Astrocyte of the cerebellum (primary cell): ENCODE results near the gene AMOT.

Experiments used
- DNase-seq: peaks from one replicate; pipeline ENCODE4 v3.0.0-alpha.2; 2011; ENCODE audit warnings: low read depth
- H3K4me3 ChIP-seq: 2 replicates; pipeline ENCODE4 v1.5.1; 2011; ENCODE audit warnings: mild to moderate bottlenecking, low read depth, low read length, moderate library complexity
- CTCF ChIP-seq: IDR thresholded peaks from 2 replicates; pipeline ENCODE4 v1.5.1; 2012; ENCODE audit warnings: low read length, low read depth, moderate library complexity, mild to moderate bottlenecking; ENCODE audit errors: missing control alignments
- in situ Hi-C: cut with HindIII; loops from 2 replicates; pipeline ENCODE4 v1.10.0; 2017; ENCODE audit warnings: low sequenced_read_pairs

AMOT gene

GRCh38 chrX:112812741-112813140 lies 27.9 kb downstream of the AMOT start:
- DNase-seq, result no peak
- no peak for TF ChIP-seq CTCF
- H3K4me3 ChIP-seq, result no peak overlapping the region
- in situ Hi-C loops, result loop anchor here (5.0 kb wide), 1 partner anchor 40 kb away; no protein-coding TSS in a partner anchor

- H3K4me3 ChIP-seq, result no peak overlapping the region
- no peak for DNase-seq
- no peak for TF ChIP-seq CTCF
- in situ Hi-C loops, result no loop called here
Observed at GRCh38 chrX:112808651-112809195, 31.9 kb downstream of the AMOT start.

- in situ Hi-C loops, result no loop called here
Observed at GRCh38 chrX:112808007-112808406, 32.6 kb downstream of the AMOT start.

GRCh38 chrX:112803060-112803459 lies 37.6 kb downstream of the AMOT start:
- no peak for TF ChIP-seq CTCF
- no peak for DNase-seq
- in situ Hi-C loops, result no loop called here
- no peak overlapping the region for H3K4me3 ChIP-seq

More at GRCh38 chrX:112808007-112808406, 32.6 kb downstream of the AMOT start:
- no peak for DNase-seq
- TF ChIP-seq CTCF, result no peak
- no peak overlapping the region for H3K4me3 ChIP-seq

- in situ Hi-C loops, result no loop called here
- H3K4me3 ChIP-seq, result no peak overlapping the region
- no peak for DNase-seq
- TF ChIP-seq CTCF, result no peak
Observed at GRCh38 chrX:112802541-112802940, 38.1 kb downstream of the AMOT start.

- no peak for TF ChIP-seq CTCF
- DNase-seq, result no peak
- no peak overlapping the region for H3K4me3 ChIP-seq
- in situ Hi-C loops, result no loop called here
Observed at GRCh38 chrX:112800971-112801775, 39.5 kb downstream of the AMOT start.
